ENCODE data around the gene GNG7. TPM values are rescaled to one million over a fixed set of nuclear protein-coding genes. Genes with fewer than 3 reads are reported as not detected.
"Not testable (repeated sequence)": the region's sequence is repeated elsewhere in the genome, so short reads cannot be mapped to it uniquely, and the experiment has no call there.

The GNG7 gene
- total and polyA plus RNA-seq, 2 donors (not counting 3 experiments of a cell fraction or from before 2014, with no cell fraction given), result 0.29 to 0.84 TPM

- no peaks in the 10 kb centered on the region for H3K27me3 ChIP-seq (ENCODE audit: control insufficient read depth in 2 of 2, insufficient read depth in 2 of 2, low read length in 2 of 2)
- no peaks in the 10 kb centered on the region for H3K9me1 ChIP-seq (replicated peaks; ENCODE audit: control insufficient read depth, extremely low read depth, insufficient read depth, low read length)
- no peaks in the 10 kb centered on the region for H3K9me3 ChIP-seq (replicated peaks; ENCODE audit: control insufficient read depth, insufficient read depth, low read length)
- no peak overlapping the region for H2AFZ ChIP-seq (ENCODE audit: low read depth, low read length)
- dilution Hi-C loops (cut with MboI; ENCODE audit: extremely low pct_ligation_motif_present, low sequenced_read_pairs) (no loop called here), intact Hi-C loops (cut with micrococcal nuclease) (no loop called here)
- DNase-seq (ENCODE audit: low read depth, low spot score) (no peak), FAIRE-seq (no peak)
- H4K20me1 ChIP-seq (replicated peaks; ENCODE audit: control insufficient read depth, extremely low read depth, insufficient read depth, low read length), result no peaks in the 10 kb centered on the region
- no peak overlapping the region for H3K4me2 ChIP-seq (ENCODE audit: insufficient read depth, low read length)
- no peak for TF ChIP-seq MAX (IDR thresholded peaks at IDR 0.05; ENCODE audit: insufficient read depth, insufficient read length)
- no peak for TF ChIP-seq JUN (IDR thresholded peaks at IDR 0.05; ENCODE audit: borderline replicate concordance, insufficient read depth, insufficient read length, low read depth)
- no peak for TF ChIP-seq GATA2 (IDR thresholded peaks at IDR 0.05; ENCODE audit: insufficient read depth, insufficient read length, low read depth, low read length)
- no peak for TF ChIP-seq MYC (IDR thresholded peaks at IDR 0.05; ENCODE audit: low read depth, low read length)
- TF ChIP-seq POLR2A (IDR thresholded peaks at IDR 0.05; ENCODE audit: low read depth, low read length), result no peak
- no peak for TF ChIP-seq FOS (IDR thresholded peaks at IDR 0.05; ENCODE audit: borderline replicate concordance, insufficient read depth, low read length)
- no peak for TF ChIP-seq CTCF (IDR thresholded peaks at IDR 0.05; ENCODE audit: extremely low read depth in 1 of 2, insufficient read depth in 1 of 2, low read depth in 1 of 2, low read length in 2 of 2)
- H3K36me3 ChIP-seq (ENCODE audit: control insufficient read depth in 2 of 2, extremely low read depth in 1 of 2, insufficient read depth in 2 of 2, low read length in 2 of 2), result no peaks in the 10 kb centered on the region
- H3K4me1 ChIP-seq (ENCODE audit: control insufficient read depth, extremely low read depth, insufficient read depth, low read length), result peaks cover 6% of the 10 kb centered on the region
- BruUV-seq (replicated peaks), result no TSS peak
- H3K9ac ChIP-seq (replicated peaks; ENCODE audit: extremely low read depth, insufficient read depth, low read length), result no peak overlapping the region
- POLR2A ChIA-PET, result interaction anchor here (0.6 to 1.2 kb wide), 2 partner anchors 130 to 185 kb away, joined by 3 read pairs; no protein-coding TSS in a partner anchor
- H3K4me3 ChIP-seq (replicated peaks in 1 of 3; ENCODE audit: insufficient read depth in 1 of 3, low read depth in 1 of 3, low read length in 3 of 3), result no peak overlapping the region
- CTCF ChIA-PET, result interaction anchor here (2.2 to 6.4 kb wide), 2 partner anchors 29 to 135 kb away, joined by 7 to 209 read pairs; partner anchors contain the start of gene GADD45B
- no peaks in the 10 kb centered on the region for H3K79me2 ChIP-seq (ENCODE audit: control insufficient read depth, insufficient read depth, low read length)
- no peak overlapping the region for H3K27ac ChIP-seq (ENCODE audit: insufficient read depth, low read depth, low read length)
Observed at GRCh38 chr19:2607712-2608601, 94.5 kb downstream of the GNG7 start.

- ChIA-PET CTCF (interaction anchor here (2.2 to 6.4 kb wide), 2 partner anchors 27 to 133 kb away, joined by 7 to 209 read pairs; partner anchors contain the start of gene GADD45B), POLR2A (interaction anchor here (1.2 kb wide), 1 partner anchor 129 kb away, joined by 3 read pairs; no protein-coding TSS in a partner anchor)
- FAIRE-seq; H3K27ac ChIP-seq (ENCODE audit: insufficient read depth, low read depth, low read length); DNase-seq (ENCODE audit: low read depth, low spot score); H3K9me3 ChIP-seq (replicated peaks; ENCODE audit: control insufficient read depth, insufficient read depth, low read length); intact Hi-C loops (cut with micrococcal nuclease); H3K4me2 ChIP-seq (ENCODE audit: insufficient read depth, low read length); H3K27me3 ChIP-seq (ENCODE audit: control insufficient read depth in 2 of 2, insufficient read depth in 2 of 2, low read length in 2 of 2); H3K4me3 ChIP-seq (replicated peaks in 1 of 3; ENCODE audit: insufficient read depth in 1 of 3, low read depth in 1 of 3, low read length in 3 of 3); H3K9me1 ChIP-seq (replicated peaks; ENCODE audit: control insufficient read depth, extremely low read depth, insufficient read depth, low read length); H3K36me3 ChIP-seq (ENCODE audit: control insufficient read depth in 2 of 2, extremely low read depth in 1 of 2, insufficient read depth in 2 of 2, low read length in 2 of 2); dilution Hi-C loops (cut with MboI; ENCODE audit: extremely low pct_ligation_motif_present, low sequenced_read_pairs); H4K20me1 ChIP-seq (replicated peaks; ENCODE audit: control insufficient read depth, extremely low read depth, insufficient read depth, low read length); BruUV-seq (replicated peaks); H3K79me2 ChIP-seq (ENCODE audit: control insufficient read depth, insufficient read depth, low read length); H2AFZ ChIP-seq (ENCODE audit: low read depth, low read length); H3K9ac ChIP-seq (replicated peaks; ENCODE audit: extremely low read depth, insufficient read depth, low read length): not testable (repeated sequence)
- peaks cover 12% of the 10 kb centered on the region for H3K4me1 ChIP-seq (ENCODE audit: control insufficient read depth, extremely low read depth, insufficient read depth, low read length)
Observed at GRCh38 chr19:2606774-2607173, 95.7 kb downstream of the GNG7 start.

GRCh38 chr19:2605889-2606288, 96.6 kb downstream of the GNG7 start:
- POLR2A ChIA-PET, result interaction anchor here (1.1 kb wide), 1 partner anchor 130 kb away, joined by 7 read pairs; the partner anchor contains the start of gene GADD45B
- H3K27me3 ChIP-seq (ENCODE audit: control insufficient read depth in 2 of 2, insufficient read depth in 2 of 2, low read length in 2 of 2); FAIRE-seq; H3K9ac ChIP-seq (replicated peaks; ENCODE audit: extremely low read depth, insufficient read depth, low read length); dilution Hi-C loops (cut with MboI; ENCODE audit: extremely low pct_ligation_motif_present, low sequenced_read_pairs); H4K20me1 ChIP-seq (replicated peaks; ENCODE audit: control insufficient read depth, extremely low read depth, insufficient read depth, low read length); H3K27ac ChIP-seq (ENCODE audit: insufficient read depth, low read depth, low read length); H3K9me1 ChIP-seq (replicated peaks; ENCODE audit: control insufficient read depth, extremely low read depth, insufficient read depth, low read length); H3K36me3 ChIP-seq (ENCODE audit: control insufficient read depth in 2 of 2, extremely low read depth in 1 of 2, insufficient read depth in 2 of 2, low read length in 2 of 2); CTCF ChIA-PET; H3K4me2 ChIP-seq (ENCODE audit: insufficient read depth, low read length); H3K79me2 ChIP-seq (ENCODE audit: control insufficient read depth, insufficient read depth, low read length); H3K4me3 ChIP-seq (replicated peaks in 1 of 3; ENCODE audit: insufficient read depth in 1 of 3, low read depth in 1 of 3, low read length in 3 of 3); H3K9me3 ChIP-seq (replicated peaks; ENCODE audit: control insufficient read depth, insufficient read depth, low read length); intact Hi-C loops (cut with micrococcal nuclease); DNase-seq (ENCODE audit: low read depth, low spot score); H2AFZ ChIP-seq (ENCODE audit: low read depth, low read length); BruUV-seq (replicated peaks): not testable (repeated sequence)
- H3K4me1 ChIP-seq (ENCODE audit: control insufficient read depth, extremely low read depth, insufficient read depth, low read length), result peaks cover 12% of the 10 kb centered on the region

Measured in endothelial cell of umbilical vein (primary cell).